Measurements from ENCODE around the gene ADAP2.
"Not testable (repeated sequence)": the region's sequence is repeated elsewhere in the genome, so short reads cannot be mapped to it uniquely, and the experiment has no call there.

The ADAP2 gene

GRCh38 chr17:30957741-30958140 is 36.0 kb downstream of the ADAP2 start:
- in situ Hi-C loops (cut with MboI; ENCODE audit: low pct_unique_long_range_greater_than_20kb, low sequenced_read_pairs, unreplicated experiment), result no loop called here
- TF ChIP-seq CTCF (IDR thresholded peaks at IDR 0.05; ENCODE audit: extremely low read depth, insufficient read depth, missing control alignments), result no peak
- no peak for DNase-seq (ENCODE audit: low spot score)

GRCh38 chr17:30958187-30958586 is 36.4 kb downstream of the ADAP2 start:
- in situ Hi-C loops (cut with MboI; ENCODE audit: low pct_unique_long_range_greater_than_20kb, low sequenced_read_pairs, unreplicated experiment), result no loop called here
- no peak for TF ChIP-seq CTCF (IDR thresholded peaks at IDR 0.05; ENCODE audit: extremely low read depth, insufficient read depth, missing control alignments)
- DNase-seq (ENCODE audit: low spot score), result no peak

- peak; percentile 42 for DNase-seq (ENCODE audit: low spot score)
- TF ChIP-seq CTCF (IDR thresholded peaks at IDR 0.05; ENCODE audit: extremely low read depth, insufficient read depth, missing control alignments), result no peak
- in situ Hi-C loops (cut with MboI; ENCODE audit: low pct_unique_long_range_greater_than_20kb, low sequenced_read_pairs, unreplicated experiment), result no loop called here
Observed at GRCh38 chr17:30961209-30962188, 39.8 kb downstream of the ADAP2 start.

- in situ Hi-C loops (cut with MboI; ENCODE audit: low pct_unique_long_range_greater_than_20kb, low sequenced_read_pairs, unreplicated experiment); DNase-seq (ENCODE audit: low spot score): not testable (repeated sequence)
Observed at GRCh38 chr17:30964312-30964711, 42.6 kb downstream of the ADAP2 start.

- in situ Hi-C loops (cut with MboI; ENCODE audit: low pct_unique_long_range_greater_than_20kb, low sequenced_read_pairs, unreplicated experiment), result no loop called here
- no peak for DNase-seq (ENCODE audit: low spot score)
- TF ChIP-seq CTCF (IDR thresholded peaks at IDR 0.05; ENCODE audit: extremely low read depth, insufficient read depth, missing control alignments), result no peak
Observed at GRCh38 chr17:30964876-30965275, 43.1 kb downstream of the ADAP2 start.

GRCh38 chr17:30965686-30966085 is 43.9 kb downstream of the ADAP2 start:
- in situ Hi-C loops (cut with MboI; ENCODE audit: low pct_unique_long_range_greater_than_20kb, low sequenced_read_pairs, unreplicated experiment), result no loop called here

GRCh38 chr17:30967911-30968310 is 46.2 kb downstream of the ADAP2 start:
- in situ Hi-C loops (cut with MboI; ENCODE audit: low pct_unique_long_range_greater_than_20kb, low sequenced_read_pairs, unreplicated experiment); DNase-seq (ENCODE audit: low spot score): not testable (repeated sequence)

More at GRCh38 chr17:30965686-30966085, 43.9 kb downstream of the ADAP2 start:
- no peak for DNase-seq (ENCODE audit: low spot score)
- no peak for TF ChIP-seq CTCF (IDR thresholded peaks at IDR 0.05; ENCODE audit: extremely low read depth, insufficient read depth, missing control alignments)

Measured in GM13977 (cell line).